MCF 10A (cell line): ENCODE results near the gene ADCK2. TPM values are rescaled to one million over a fixed set of nuclear protein-coding genes. Genes with fewer than 3 reads are reported as not detected.

Experiments used
- BruUV-seq: library from RNA; stranded (reverse); fragments of 400-500 nt; replicated peaks from 2 replicates; lab custom pipeline; 2021; lab: Mats Ljungman, UMichigan
- CTCF ChIA-PET: fragments of 300-600 bp; sonication (Branson Sonifier 250); formaldehyde crosslinking; extraction: SDS; loops from one replicate; lab custom pipeline; 2021; ENCODE audit warnings: antibody characterized with exemption, inconsistent platforms; lab: Yijun Ruan, JAX
- POLR2A ChIA-PET: fragments of 300-600, 350-650 bp; sonication (Branson Sonifier 250); formaldehyde crosslinking; extraction: SDS; loops from one replicate; lab custom pipeline; 2020; ENCODE audit warnings: antibody characterized with exemption, inconsistent platforms; lab: Yijun Ruan, JAX
- DNase-seq: peaks from one replicate; pipeline ENCODE4 v3.0.0-alpha.2; 2018; ENCODE audit not compliant: unreplicated experiment
- H3K27ac Mint-ChIP-seq: one replicate; pipeline ENCODE4 v1.8.0; 2022; ENCODE audit warnings: mild to moderate bottlenecking, low read depth, mixed read lengths; ENCODE audit not compliant: unreplicated experiment
- H3K27me3 Mint-ChIP-seq: one replicate; pipeline ENCODE4 v1.8.0; 2022; ENCODE audit warnings: mixed read lengths; ENCODE audit not compliant: insufficient read depth, unreplicated experiment
- H3K36me3 Mint-ChIP-seq: one replicate; pipeline ENCODE4 v1.8.0; 2022; ENCODE audit warnings: mild to moderate bottlenecking, moderate library complexity, mixed read lengths; ENCODE audit not compliant: insufficient read depth, unreplicated experiment
- H3K4me1 Mint-ChIP-seq: one replicate; pipeline ENCODE4 v1.8.0; 2022; ENCODE audit warnings: mixed read lengths; ENCODE audit not compliant: insufficient read depth, unreplicated experiment
- H3K4me3 Mint-ChIP-seq: one replicate; pipeline ENCODE4 v1.8.0; 2022; ENCODE audit warnings: mild to moderate bottlenecking, moderate library complexity, mixed read lengths; ENCODE audit not compliant: unreplicated experiment
- H3K9me3 Mint-ChIP-seq: one replicate; pipeline ENCODE4 v1.8.0; 2022; ENCODE audit warnings: mixed read lengths; ENCODE audit not compliant: unreplicated experiment
- CTCF ChIP-seq: fragments of 200-600 bp; IDR thresholded peaks from one replicate; pipeline ENCODE4 v1.8.0; 2022; ENCODE audit warnings: antibody characterized with exemption, mild to moderate bottlenecking; ENCODE audit not compliant: unreplicated experiment
- intact Hi-C: fragments of 100-400 bp; cut with micrococcal nuclease; formaldehyde crosslinking; loops from 2 replicates; pipeline ENCODE4 v1.14.1; 2022
- total RNA-seq: library from RNA; stranded (reverse); gene quantifications from 2 replicates; pipeline ENCODE4 v1.2.3, GENCODE V29; 2022

Gene ADCK2
- total RNA-seq, 1 experiment from 2014 or later = 22.2 TPM

- peaks cover 27% of the 10 kb centered on the region for H3K36me3 Mint-ChIP-seq
- ChIA-PET POLR2A (interaction anchor here (1.0 kb wide), 2 partner anchors 15 to 37 kb away, joined by 3 read pairs; no protein-coding TSS in a partner anchor), CTCF (interaction anchor here (0.7 to 1.2 kb wide), 7 partner anchors 9 to 806 kb away, joined by 3 to 5 read pairs (median 3); no protein-coding TSS in a partner anchor)
- H3K4me3 Mint-ChIP-seq = no peak overlapping the region
- no peaks in the 10 kb centered on the region for H3K4me1 Mint-ChIP-seq
- BruUV-seq = no TSS peak
- DNase-seq = peak; percentile 18
- intact Hi-C loops = no loop called here
- H3K27me3 Mint-ChIP-seq = no peaks in the 10 kb centered on the region
- H3K9me3 Mint-ChIP-seq = no peaks in the 10 kb centered on the region
- TF ChIP-seq CTCF = peak; percentile 26
- no peak overlapping the region for H3K27ac Mint-ChIP-seq
Measured at GRCh38 chr7:140726281-140726680, 53.5 kb downstream of the ADCK2 start.

- DNase-seq = no peak
- Mint-ChIP-seq H3K4me1 (no peaks in the 10 kb centered on the region), H3K4me3 (no peak overlapping the region), H3K36me3 (peaks cover 20% of the 10 kb centered on the region), H3K27me3 (no peaks in the 10 kb centered on the region), H3K27ac (no peak overlapping the region), H3K9me3 (no peaks in the 10 kb centered on the region)
- ChIA-PET CTCF (interaction anchor here (0.8 kb wide), 1 partner anchor 10 kb away, joined by 3 read pairs; no protein-coding TSS in a partner anchor), POLR2A (interaction anchor here (0.7 kb wide), 1 partner anchor 10 kb away, joined by 3 read pairs; no protein-coding TSS in a partner anchor)
- no TSS peak for BruUV-seq
- intact Hi-C loops = no loop called here
- no peak for TF ChIP-seq CTCF
Measured at GRCh38 chr7:140732416-140732815, 59.7 kb downstream of the ADCK2 start.

GRCh38 chr7:140734096-140734495 lies 61.4 kb downstream of the ADCK2 start:
- ChIA-PET POLR2A (no interaction called here), CTCF (interaction anchor here (1.0 kb wide), 1 partner anchor 14 kb away, joined by 3 read pairs; no protein-coding TSS in a partner anchor)
- no peak for DNase-seq
- no peak overlapping the region for H3K4me3 Mint-ChIP-seq
- intact Hi-C loops = no loop called here
- TF ChIP-seq CTCF = no peak
- BruUV-seq = no TSS peak
- no peaks in the 10 kb centered on the region for H3K9me3 Mint-ChIP-seq
- H3K27me3 Mint-ChIP-seq = no peaks in the 10 kb centered on the region
- peaks cover 23% of the 10 kb centered on the region for H3K36me3 Mint-ChIP-seq
- H3K4me1 Mint-ChIP-seq = no peaks in the 10 kb centered on the region
- H3K27ac Mint-ChIP-seq = no peak overlapping the region

- no peaks in the 10 kb centered on the region for H3K4me1 Mint-ChIP-seq
- no TSS peak for BruUV-seq
- no peak for DNase-seq
- no peaks in the 10 kb centered on the region for H3K27me3 Mint-ChIP-seq
- H3K36me3 Mint-ChIP-seq = peaks cover 24% of the 10 kb centered on the region
- H3K9me3 Mint-ChIP-seq = no peaks in the 10 kb centered on the region
- H3K27ac Mint-ChIP-seq = no peak overlapping the region
- TF ChIP-seq CTCF = no peak
- H3K4me3 Mint-ChIP-seq = no peak overlapping the region
- CTCF ChIA-PET = interaction anchor here (0.6 to 1.2 kb wide), 2 partner anchors 8 to 148 kb away, joined by 3 read pairs; no protein-coding TSS in a partner anchor
- POLR2A ChIA-PET = no interaction called here
- intact Hi-C loops = no loop called here
Measured at GRCh38 chr7:140734729-140735128, 62.0 kb downstream of the ADCK2 start.
